H1 (cell line): ENCODE results near the gene SLC44A1. TPM values are rescaled to one million over a fixed set of nuclear protein-coding genes. Genes with fewer than 3 reads are reported as not detected.

Experiments used
- GTF2F1 ChIP-seq: IDR thresholded peaks from 2 replicates; pipeline ENCODE4 v1.6.1; 2012; ENCODE audit warnings: low read depth, low read length, improper control_type of control experiment, borderline replicate concordance
- SAP30 ChIP-seq: fragments of 300-600 bp; sonication (generic); IDR thresholded peaks from 2 replicates; pipeline ENCODE4 v1.7.1; 2012; ENCODE audit warnings: low read length, moderate library complexity, mild to moderate bottlenecking, inconsistent platforms; ENCODE audit not compliant: insufficient read depth, insufficient replicate concordance
- polyA plus RNA-seq, 7 experiments: library from polyadenylated mRNA; depleted of rRNA in 3 of 7; stranded (reverse) in 5 of 7; unstranded in 2 of 7; fragments of >200 nt in 5 of 7; fragments of 200-250 nt in 2 of 7; gene quantifications; 1 replicate in 5 of 7; 2 replicates in 1 of 7; 4 replicates in 1 of 7; pipeline versions ENCODE4 v1.2.1 to v1.2.3, GENCODE V29; 2011 to 2013; ENCODE audit warnings: missing spikeins in 2 of 7, mixed read lengths in 2 of 7
- total RNA-seq: library from RNA; stranded (reverse); fragmentation: NEBNext Ultra II Directional; extraction: Animal tissue kit (Norgen Biotek cat#: 25700); gene quantifications from 2 replicates; pipeline ENCODE4 v1.2.1, GENCODE V29; 2021

The SLC44A1 gene
- total and polyA plus RNA-seq, 2 of the 8 experiments (the other 6 are each of a cell fraction or from before 2014, with no cell fraction given), result 30.5 to 71.2 TPM

- TF ChIP-seq SAP30, result no peak
- no peak for TF ChIP-seq GTF2F1
Observed at GRCh38 chr9:105419816-105420597, 175.6 kb downstream of the SLC44A1 start (continued).
